GM12872 (cell line): ENCODE measurements around the gene KRTAP4-11.
"Not testable (repeated sequence)": the region's sequence is repeated elsewhere in the genome, so short reads cannot be mapped to it uniquely, and the experiment has no call there.

ENCODE experiments used
- CTCF ChIP-seq: IDR thresholded peaks from 3 replicates; pipeline ENCODE4 v1.5.1; 2011; ENCODE audit warnings: low read depth, mild to moderate bottlenecking, low read length, moderate library complexity; ENCODE audit not compliant: insufficient read depth

KRTAP4-11 gene

GRCh38 chr17:41111151-41111885 lies 6.9 kb downstream of the KRTAP4-11 start:
- no peak for TF ChIP-seq CTCF

GRCh38 chr17:41107941-41108450 lies 10.2 kb downstream of the KRTAP4-11 start:
- no peak for TF ChIP-seq CTCF

- TF ChIP-seq CTCF = not testable (repeated sequence)
Observed at GRCh38 chr17:41105347-41105746, 12.8 kb downstream of the KRTAP4-11 start, which contains the start of gene KRTAP4-9. KRTAP4-9 (plus strand) TSS chr17:41105389; CDS start chr17:41105389, 0 bp downstream.

GRCh38 chr17:41103896-41104295 lies 14.3 kb downstream of the KRTAP4-11 start:
- no peak for TF ChIP-seq CTCF

- TF ChIP-seq CTCF = no peak
Observed at GRCh38 chr17:41101586-41102259, 16.4 kb downstream of the KRTAP4-11 start, which contains the start of gene KRTAP4-16. KRTAP4-16 (minus strand) TSS chr17:41102209; CDS start chr17:41102209, 0 bp downstream.

- TF ChIP-seq CTCF = no peak
Observed at GRCh38 chr17:41098481-41098880, 19.7 kb downstream of the KRTAP4-11 start.

- TF ChIP-seq CTCF = no peak
Observed at GRCh38 chr17:41098042-41098441, 20.1 kb downstream of the KRTAP4-11 start, which contains the start of gene KRTAP4-8. KRTAP4-8 (minus strand) TSS chr17:41098142; CDS start chr17:41098084, 58 bp downstream.
